SK-N-SH (cell line): ENCODE results near the gene HDAC11. TPM values are rescaled to one million over a fixed set of nuclear protein-coding genes. Genes with fewer than 3 reads are reported as not detected.

Experiments
- CTCF ChIA-PET: fragments of 300-600, 350-600 bp; formaldehyde crosslinking; extraction: SDS; loops from one replicate; lab custom pipeline; 2021; lab: Yijun Ruan, JAX
- POLR2A ChIA-PET: fragments of 350-600 bp; sonication (Branson Sonifier 250); formaldehyde crosslinking; extraction: SDS; loops from one replicate; lab custom pipeline; 2020; ENCODE audit warnings: antibody characterized with exemption, inconsistent platforms; lab: Yijun Ruan, JAX
- DNase-seq: peaks from one replicate; pipeline ENCODE4 v3.0.0; 2012
- H2AFZ ChIP-seq: fragments of 200-600 bp; sonication (generic); 2 replicates; pipeline ENCODE4 v1.8.1; 2016; ENCODE audit warnings: antibody characterized with exemption, mild to moderate bottlenecking, low read depth
- H3F3A ChIP-seq: fragments of 200-600 bp; sonication (generic); replicated peaks from 2 replicates; pipeline ENCODE3; 2016; ENCODE audit warnings: antibody characterized with exemption, mild to moderate bottlenecking; ENCODE audit not compliant: insufficient read depth
- H3K27ac ChIP-seq, 2 experiments: fragments of 200-500 bp in 1 of 2; fragments of 200-600 bp in 1 of 2; sonication (Bioruptor generic) in 1 of 2; sonication (generic), shearing (Covaris generic) in 1 of 2; 2 replicates each; pipeline versions ENCODE4 v1.5.1 to v1.6.1; 2014 to 2016; ENCODE audit warnings: low read depth in 2 of 2, inconsistent platforms in 1 of 2, low read length in 1 of 2, mild to moderate bottlenecking in 1 of 2, mixed read lengths in 1 of 2
- H3K27me3 ChIP-seq: fragments of 200-600 bp; sonication (generic), shearing (Covaris generic); 2 replicates; pipeline ENCODE4 v1.6.1; 2016; ENCODE audit warnings: mixed run types; ENCODE audit not compliant: insufficient read depth
- H3K36me3 ChIP-seq, 2 experiments: fragments of 200-500 bp in 1 of 2; fragments of 200-600 bp in 1 of 2; sonication (Bioruptor generic) in 1 of 2; sonication (generic) in 1 of 2; replicated peaks in 1 of 2; 2 replicates each; pipeline versions ENCODE3 to v1.5.1; 2014 to 2016; ENCODE audit warnings: low read length in 1 of 2, mild to moderate bottlenecking in 1 of 2; ENCODE audit not compliant: insufficient read depth in 2 of 2, control insufficient read depth in 1 of 2
- H3K4me1 ChIP-seq, 2 experiments: fragments of 200-500 bp in 1 of 2; fragments of 200-600 bp in 1 of 2; sonication (Bioruptor generic) in 1 of 2; sonication (generic), shearing (Covaris generic) in 1 of 2; 2 replicates each; pipeline versions ENCODE4 v1.5.1 to v1.6.1; 2014 to 2016; ENCODE audit warnings: low read depth in 1 of 2, low read length in 1 of 2, mixed run types in 1 of 2; ENCODE audit not compliant: insufficient read depth in 2 of 2, control insufficient read depth in 1 of 2
- H3K4me2 ChIP-seq: fragments of 200-600 bp; sonication (generic), shearing (Covaris generic); 2 replicates; pipeline ENCODE4 v1.6.1; 2017; ENCODE audit warnings: mixed run types
- H3K4me3 ChIP-seq, 2 experiments: fragments of 200-500 bp in 1 of 2; fragments of 200-600 bp in 1 of 2; sonication (Bioruptor generic) in 1 of 2; sonication (generic), shearing (Covaris generic) in 1 of 2; 2 replicates each; pipeline versions ENCODE4 v1.5.1 to v1.8.1; 2014 to 2016; ENCODE audit warnings: low read depth in 2 of 2, inconsistent platforms in 1 of 2, low read length in 1 of 2, mild to moderate bottlenecking in 1 of 2, mixed read lengths in 1 of 2, moderate library complexity in 1 of 2
- H3K79me2 ChIP-seq: fragments of 200-600 bp; sonication (generic); 2 replicates; pipeline ENCODE4 v1.8.1; 2017; ENCODE audit warnings: mild to moderate bottlenecking; ENCODE audit not compliant: insufficient read depth
- H3K9ac ChIP-seq: fragments of 200-600 bp; sonication (generic); 2 replicates; pipeline ENCODE4 v1.6.1; 2017; ENCODE audit warnings: mixed run types
- H3K9me2 ChIP-seq: fragments of 200-600 bp; sonication (generic); 2 replicates; pipeline ENCODE4 v1.6.1; 2017; ENCODE audit warnings: mixed run types
- H3K9me3 ChIP-seq: fragments of 200-600 bp; sonication (generic); 2 replicates; pipeline ENCODE4 v1.6.1; 2017; ENCODE audit warnings: mixed run types, mild to moderate bottlenecking, moderate library complexity
- H4K20me1 ChIP-seq: fragments of 200-600 bp; sonication (generic); 2 replicates; pipeline ENCODE4 v1.6.1; 2017; ENCODE audit warnings: mild to moderate bottlenecking, mixed run types; ENCODE audit not compliant: insufficient read depth
- CHD2 ChIP-seq: fragments of 150-350 bp; IDR thresholded peaks from 2 replicates; pipeline ENCODE4 v1.6.1; 2018; ENCODE audit warnings: low read length; ENCODE audit not compliant: partially characterized antibody
- EP300 ChIP-seq, 2 experiments: IDR thresholded peaks; 2 replicates each; pipeline versions ENCODE4 v1.4.0 to v1.6.1; 2012; ENCODE audit warnings: borderline replicate concordance in 1 of 2, low read depth in 1 of 2, low read length in 1 of 2
- FOSL2 ChIP-seq: IDR thresholded peaks from 2 replicates; pipeline ENCODE4 v1.4.0; 2012; ENCODE audit warnings: low read depth, mild to moderate bottlenecking, moderate library complexity, borderline replicate concordance
- FOXJ3 ChIP-seq: sonication (generic); formaldehyde crosslinking; IDR thresholded peaks from 2 replicates; pipeline ENCODE4 v1.5.1; 2020; ENCODE audit warnings: mild to moderate bottlenecking, missing genetic modification reagents
- GABPA ChIP-seq: IDR thresholded peaks from 2 replicates; pipeline ENCODE4 v1.4.0; 2012; ENCODE audit warnings: low read depth, mild to moderate bottlenecking
- GATA2 ChIP-seq: sonication (generic); formaldehyde crosslinking; IDR thresholded peaks from 2 replicates; pipeline ENCODE4 v1.5.0; 2020; ENCODE audit warnings: mild to moderate bottlenecking, missing genetic modification reagents
- MEF2A ChIP-seq: IDR thresholded peaks from 2 replicates; pipeline ENCODE4 v1.4.0; 2012; ENCODE audit warnings: low read depth, borderline replicate concordance
- MXI1 ChIP-seq: IDR thresholded peaks from 2 replicates; pipeline ENCODE4 v1.6.1; 2012; ENCODE audit warnings: mild to moderate bottlenecking, low read depth, low read length, improper control_type of control experiment
- NFIC ChIP-seq: IDR thresholded peaks from 2 replicates; pipeline ENCODE4 v1.4.0; 2012; ENCODE audit warnings: borderline replicate concordance
- NRF1 ChIP-seq: IDR thresholded peaks from 2 replicates; pipeline ENCODE4 v1.6.1; 2012; ENCODE audit warnings: low read depth, mild to moderate bottlenecking, low read length
- POLR2AphosphoS5 ChIP-seq: IDR thresholded peaks from 2 replicates; pipeline ENCODE4 v1.6.1; 2012; ENCODE audit warnings: low read depth, low read length
- RAD21 ChIP-seq: IDR thresholded peaks from 2 replicates; pipeline ENCODE4 v1.6.1; 2012; ENCODE audit warnings: mild to moderate bottlenecking, low read length
- RCOR1 ChIP-seq: fragments of 150-350 bp; IDR thresholded peaks from 2 replicates; pipeline ENCODE4 v1.6.1; 2017; ENCODE audit warnings: antibody characterized with exemption, low read length
- RFX5 ChIP-seq: IDR thresholded peaks from 2 replicates; pipeline ENCODE4 v1.6.1; 2012; ENCODE audit warnings: mild to moderate bottlenecking, improper control_type of control experiment, low read length
- SIN3A ChIP-seq: IDR thresholded peaks from 2 replicates; pipeline ENCODE4 v1.6.1; 2012; ENCODE audit warnings: low read depth, mild to moderate bottlenecking, low read length, moderate library complexity, borderline replicate concordance
- TAF1 ChIP-seq: IDR thresholded peaks from 2 replicates; pipeline ENCODE4 v1.6.1; 2012; ENCODE audit warnings: low read depth, mild to moderate bottlenecking, low read length, moderate library complexity, borderline replicate concordance
- TCF12 ChIP-seq: IDR thresholded peaks from 2 replicates; pipeline ENCODE4 v1.4.0; 2012
- USF2 ChIP-seq: fragments of 150-350 bp; IDR thresholded peaks from 2 replicates; pipeline ENCODE4 v1.6.1; 2017; ENCODE audit warnings: antibody characterized with exemption, low read length, low read depth, borderline replicate concordance
- YY1 ChIP-seq: IDR thresholded peaks from 2 replicates; pipeline ENCODE4 v1.4.0; 2012; ENCODE audit warnings: low read depth, mild to moderate bottlenecking
- ZBTB33 ChIP-seq: IDR thresholded peaks from 2 replicates; pipeline ENCODE4 v1.4.0; 2012; ENCODE audit warnings: low read depth, borderline replicate concordance
- WGBS: methylation state at CpG from one replicate; pipeline ENCODE4 v1.1.6; 2017; ENCODE audit warnings: low lambda C conversion rate; 5-methylcytosine and 5-hydroxymethylcytosine counted together
- polyA plus RNA-seq, 3 experiments: library from polyadenylated mRNA; depleted of rRNA; stranded (reverse); fragments of >200 nt; gene quantifications; 2 replicates each; pipeline ENCODE4 v1.2.3, GENCODE V29; 2012

Gene HDAC11
- polyA plus RNA-seq, 1 of the 3 experiments (the other 2 are of a cell fraction): 17.5 TPM

- H4K20me1 ChIP-seq: no peaks in the 10 kb centered on the region
- no peaks in the 10 kb centered on the region for H3K79me2 ChIP-seq
- H3K9me2 ChIP-seq: no peaks in the 10 kb centered on the region
- 58% methylated on average over 5 of the region's 5 CpGs for WGBS
- CTCF ChIA-PET: interaction anchor here (1.0 to 5.2 kb wide), 9 partner anchors 9 to 370 kb away, joined by 3 to 47 read pairs (median 9); no protein-coding TSS in a partner anchor
- H3K9me3 ChIP-seq: no peaks in the 10 kb centered on the region
- no peaks in the 10 kb centered on the region for H3K4me1 ChIP-seq
- no peak overlapping the region for H3K4me2 ChIP-seq
- H3K27me3 ChIP-seq: peaks cover 17% of the 10 kb centered on the region; the same call in 1 of the 2 replicates
- no peaks in the 10 kb centered on the region for H3K36me3 ChIP-seq
- TF ChIP-seq TAF1 (no peak), FOXJ3 (CRISPR knock-in tag) (no peak), RCOR1 (no peak), CHD2 (no peak), TCF12 (no peak), USF2 (no peak), GATA2 (no peak), RFX5 (no peak), EP300 (IDR thresholded peaks at IDR 0.05; ENCODE audit: borderline replicate concordance in 1 of 2, low read depth in 1 of 2, low read length in 1 of 2) (no peak), YY1 (no peak), RAD21 (no peak), ZBTB33 (no peak), NFIC (no peak), MXI1 (no peak), POLR2AphosphoS5 (no peak), FOSL2 (no peak), SIN3A (no peak), NRF1 (no peak), GABPA (no peak), MEF2A (no peak)
- TF ChIP-seq, all 33 proteins: peak for 0
- Histone ChIP-seq H3K9ac (no peak overlapping the region), H3F3A (no peaks in the 10 kb centered on the region), H2AFZ (no peak overlapping the region), H3K4me3 (no peak overlapping the region), H3K27ac (no peak overlapping the region)
- DNase-seq: no peak
- POLR2A ChIA-PET: no interaction called here
Observed at GRCh38 chr3:13462822-13463221, 17.3 kb upstream of the HDAC11 start.
